ENCODE results near the gene PERM1.

The PERM1 gene

DNA sequence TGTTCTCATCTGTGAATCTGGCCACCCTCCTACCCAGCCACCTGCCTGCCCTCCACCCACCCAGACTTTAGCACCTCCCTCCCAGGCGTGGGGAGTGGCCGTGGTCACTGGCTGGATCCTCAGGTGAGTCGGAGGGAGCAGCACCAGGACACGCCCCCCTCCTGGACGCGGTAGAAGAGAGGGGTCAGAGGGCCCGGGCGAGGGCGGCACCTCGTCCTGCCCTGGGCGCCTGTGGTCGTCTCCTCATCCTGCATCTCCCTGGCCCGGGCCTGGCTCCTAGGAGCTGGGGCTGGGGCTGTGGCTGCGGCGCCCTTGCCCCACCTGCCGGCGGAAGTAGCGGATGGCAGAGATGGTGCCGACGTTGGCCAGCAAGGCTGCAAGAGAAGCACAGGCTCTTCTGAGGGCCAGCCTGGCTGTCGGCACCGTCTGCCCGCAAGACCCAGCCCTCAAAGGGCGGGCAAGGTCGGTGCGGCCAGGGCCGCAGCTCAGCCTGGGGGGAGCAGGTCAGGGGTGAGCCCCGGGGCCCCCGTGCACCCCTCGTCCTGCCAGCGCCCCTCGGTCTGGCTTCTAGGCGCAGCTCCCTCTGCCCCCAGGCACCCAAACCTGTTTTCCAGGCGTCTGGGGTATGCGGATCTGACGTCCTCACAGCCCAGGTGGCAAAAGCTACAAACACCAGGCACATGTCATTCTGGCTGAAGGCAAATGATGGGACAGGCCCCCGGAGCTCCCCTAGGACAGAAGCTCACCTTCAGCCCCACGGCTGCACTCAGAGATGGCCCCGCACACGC, 5.8 kb downstream of the PERM1 start:
- DNase-seq: no peak

DNA sequence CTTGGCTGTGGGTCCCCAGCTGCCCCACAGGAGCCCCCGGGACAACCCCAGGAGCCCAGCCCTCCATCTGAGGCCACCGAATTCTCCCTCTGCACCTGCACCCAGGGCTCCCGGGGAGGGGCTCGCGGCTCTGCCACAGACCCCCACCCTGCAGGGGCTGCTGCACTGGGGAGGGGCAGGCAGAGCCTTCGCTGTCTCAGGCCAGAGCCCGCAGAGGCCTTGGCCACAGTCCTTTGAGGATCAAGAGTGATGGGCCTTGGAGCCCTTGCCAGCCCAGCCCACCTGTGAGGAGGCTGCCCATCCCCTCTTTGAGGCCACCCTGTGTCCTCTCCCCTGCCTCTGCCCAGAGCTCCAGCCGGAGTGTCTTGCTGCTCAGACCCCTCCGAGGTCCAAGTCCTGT, 6.5 kb downstream of the PERM1 start:
- DNase-seq: no peak

DNA sequence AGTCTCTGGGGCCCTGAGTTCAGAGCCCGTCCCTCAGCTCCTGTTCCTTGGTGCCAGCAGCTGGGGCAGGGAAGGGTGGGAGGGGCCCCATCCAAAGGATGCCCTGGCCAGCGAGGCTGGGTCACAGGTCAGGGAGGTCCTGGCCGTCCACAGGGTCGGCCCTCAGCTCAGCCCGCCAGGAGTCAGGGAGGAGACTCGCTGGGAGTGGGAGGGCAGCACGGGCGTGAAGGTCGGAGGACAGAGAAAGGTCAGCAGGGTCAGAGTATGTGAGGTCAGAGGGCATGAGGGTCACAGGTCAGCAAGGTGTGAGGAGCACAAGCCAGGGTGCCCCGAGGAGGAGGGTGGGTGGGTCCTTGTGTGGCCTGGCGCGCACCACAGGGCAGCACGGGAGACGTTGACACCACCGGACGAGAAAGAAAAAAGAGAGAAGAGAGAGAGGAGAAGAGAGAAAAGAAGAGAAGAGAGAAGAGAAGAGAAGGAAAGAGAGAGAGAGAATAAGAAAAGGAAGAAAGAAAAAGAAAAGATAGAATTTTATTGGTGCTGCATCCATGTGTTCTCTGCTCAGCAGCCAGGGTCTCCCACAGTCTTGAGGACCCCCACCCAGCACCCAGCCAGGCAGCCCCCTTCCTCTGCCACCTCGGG, 7.1 kb downstream of the PERM1 start:
- DNase-seq: no peak

DNA sequence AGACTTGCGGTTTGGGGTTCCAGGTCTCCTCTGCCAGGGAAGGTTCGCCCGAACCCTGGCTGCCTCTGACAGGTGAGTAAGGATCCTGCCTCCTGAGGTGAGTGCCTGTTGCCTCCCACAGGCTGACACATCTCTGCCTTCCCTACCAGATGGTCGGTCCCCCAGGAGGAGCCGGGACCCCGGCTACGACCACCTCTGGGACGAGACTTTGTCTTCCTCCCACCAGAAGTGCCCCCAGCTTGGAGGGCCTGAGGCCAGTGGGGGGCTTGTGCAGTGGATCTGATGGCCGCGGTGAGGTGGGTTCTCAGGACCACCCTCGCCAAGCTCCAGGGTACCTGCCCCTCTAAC, 7.6 kb downstream of the PERM1 start:
- DNase-seq: no peak

DNA sequence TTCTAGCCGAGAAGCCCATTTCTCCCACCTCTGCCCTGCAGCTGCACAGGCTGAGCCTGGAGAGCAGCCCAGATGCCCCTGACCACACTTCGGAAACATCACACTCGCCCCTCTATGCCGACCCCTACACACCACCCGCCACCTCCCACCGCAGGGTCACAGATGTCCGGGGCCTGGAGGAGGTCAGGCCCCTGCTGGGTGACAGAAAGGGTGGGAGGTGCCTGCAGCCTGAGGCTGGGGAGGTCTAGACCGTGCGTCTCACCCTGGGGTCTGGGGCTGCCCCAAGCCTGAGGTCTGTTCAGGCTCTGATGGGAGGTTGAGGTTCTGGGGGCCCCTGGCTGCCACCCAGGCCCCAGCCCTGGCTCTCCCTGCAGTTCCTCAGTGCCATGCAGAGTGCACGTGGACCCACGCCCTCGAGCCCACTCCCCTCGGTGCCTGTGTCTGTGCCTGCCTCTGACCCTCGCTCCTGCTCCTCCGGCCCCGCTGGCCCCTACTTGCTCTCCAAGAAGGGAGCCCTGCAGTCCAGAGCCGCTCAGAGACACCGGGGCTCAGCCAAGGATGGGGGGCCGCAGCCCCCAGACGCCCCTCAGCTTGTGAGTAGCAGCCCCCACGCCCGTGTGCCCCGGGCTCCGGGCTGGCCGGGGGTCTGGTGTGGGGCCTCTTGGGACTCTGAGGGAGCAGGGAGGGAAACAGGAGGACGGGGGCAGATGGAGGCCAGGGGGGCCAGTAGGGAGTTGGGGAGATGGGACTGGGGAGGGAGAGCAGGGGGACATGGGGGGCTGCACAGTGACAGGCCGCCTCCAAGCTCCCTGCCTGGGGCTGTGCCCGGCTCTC, 8.2 kb downstream of the PERM1 start:
- no peak for DNase-seq

DNA sequence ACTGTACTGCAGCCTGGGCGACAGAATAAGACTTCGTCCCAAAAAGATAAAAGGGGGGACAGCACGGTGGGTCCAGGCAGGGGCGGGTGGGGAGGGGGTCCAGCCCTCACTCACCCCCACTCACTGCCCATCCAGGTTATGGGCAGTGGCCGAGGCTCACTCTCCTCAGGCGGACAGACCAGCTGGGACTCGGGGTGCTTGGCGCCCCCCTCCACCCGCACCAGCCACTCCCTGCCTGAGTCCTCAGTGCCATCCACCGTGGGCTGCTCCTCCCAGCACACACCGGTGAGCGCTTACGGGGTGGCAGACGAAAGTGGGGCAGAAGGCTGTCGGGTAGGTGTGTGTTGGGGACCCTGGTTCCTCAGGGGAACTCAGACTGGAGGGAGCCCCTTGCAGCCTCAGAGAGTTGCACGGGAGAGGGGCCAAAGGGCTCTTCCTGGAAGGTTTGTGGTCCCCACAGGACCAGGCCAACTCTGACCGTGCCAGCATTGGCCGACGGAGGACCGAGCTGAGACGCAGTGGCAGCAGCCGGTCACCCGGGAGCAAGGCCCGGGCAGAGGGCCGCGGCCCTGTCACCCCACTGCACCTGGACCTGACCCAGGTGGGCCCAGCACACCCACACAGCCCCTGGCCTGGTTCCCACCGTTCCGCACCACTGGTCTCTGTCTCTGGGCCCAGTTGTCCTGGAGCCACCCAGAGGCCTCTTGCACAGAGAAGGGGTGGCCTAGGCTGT, 9.0 kb downstream of the PERM1 start:
- no peak for DNase-seq

DNA sequence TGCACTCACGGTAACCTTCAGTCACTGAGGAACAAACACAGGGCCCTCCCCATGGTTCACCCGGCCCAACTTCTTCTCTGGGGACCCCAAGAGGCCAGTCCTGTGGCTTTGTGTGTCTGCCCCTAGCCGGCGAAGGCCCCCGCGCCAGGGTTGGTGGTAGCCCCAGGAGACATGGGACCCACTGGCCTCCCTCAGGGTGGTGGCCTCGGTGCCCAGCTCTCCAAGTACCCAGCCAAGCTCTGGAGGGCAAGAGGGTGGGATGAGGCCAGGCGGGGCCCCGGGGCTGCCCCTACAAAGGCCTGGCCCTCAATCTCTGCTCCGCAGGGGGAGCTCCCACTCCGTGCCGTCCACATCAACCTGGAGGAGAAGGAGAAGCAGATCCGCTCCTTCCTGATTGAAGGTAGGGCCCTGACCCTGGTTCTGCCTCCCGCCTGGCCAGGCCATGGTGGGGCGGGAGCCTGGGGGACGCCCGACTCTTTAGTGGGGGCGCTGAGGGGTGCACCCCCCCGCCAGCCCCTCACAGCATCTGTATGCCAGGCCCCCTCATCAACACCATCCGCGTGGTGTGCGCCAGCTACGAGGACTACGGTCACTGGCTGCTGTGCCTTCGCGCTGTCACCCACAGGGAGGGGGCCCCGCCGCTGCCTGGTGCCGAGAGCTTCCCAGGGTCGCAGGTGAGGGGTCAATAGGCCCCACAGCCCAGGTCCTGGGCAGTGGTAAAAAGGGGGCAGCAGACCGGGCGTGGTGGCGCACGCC, 10.0 kb downstream of the PERM1 start:
- no peak for DNase-seq

DNA sequence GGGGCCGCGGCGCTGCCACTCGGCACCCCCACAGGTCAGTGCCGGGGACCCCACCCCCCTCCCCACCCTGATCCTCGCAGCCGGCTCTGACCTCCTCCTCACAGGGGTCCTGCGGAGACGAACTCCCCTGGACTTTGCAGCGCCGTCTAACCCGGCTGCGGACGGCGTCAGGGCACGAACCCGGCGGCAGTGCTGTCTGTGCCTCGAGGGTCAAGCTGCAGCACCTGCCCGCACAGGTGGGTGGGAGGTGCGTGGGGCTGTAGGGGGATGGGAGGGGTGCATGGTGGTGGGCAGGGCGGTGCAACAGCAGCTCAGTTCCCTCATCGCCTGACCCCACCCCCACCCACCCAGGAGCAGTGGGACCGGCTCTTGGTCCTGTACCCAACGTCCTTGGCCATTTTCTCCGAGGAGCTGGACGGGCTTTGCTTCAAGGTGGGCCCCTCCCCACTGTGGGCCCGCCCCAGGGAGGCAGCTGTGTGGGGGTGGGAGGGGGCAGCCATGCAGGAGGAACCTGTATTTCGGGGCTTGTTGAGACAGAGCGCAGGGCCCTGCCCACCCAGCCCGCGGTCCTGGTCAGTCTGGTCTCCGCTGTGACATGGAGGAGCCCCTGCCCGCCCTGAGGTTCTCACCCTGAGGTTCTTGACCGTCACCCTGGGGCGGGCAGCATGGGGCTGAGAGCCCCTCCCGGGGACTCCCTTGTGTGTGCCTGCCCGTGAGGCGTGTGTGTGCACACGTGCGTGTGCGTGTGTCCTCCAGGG, 10.7 kb downstream of the PERM1 start:
- no peak for DNase-seq

DNA sequence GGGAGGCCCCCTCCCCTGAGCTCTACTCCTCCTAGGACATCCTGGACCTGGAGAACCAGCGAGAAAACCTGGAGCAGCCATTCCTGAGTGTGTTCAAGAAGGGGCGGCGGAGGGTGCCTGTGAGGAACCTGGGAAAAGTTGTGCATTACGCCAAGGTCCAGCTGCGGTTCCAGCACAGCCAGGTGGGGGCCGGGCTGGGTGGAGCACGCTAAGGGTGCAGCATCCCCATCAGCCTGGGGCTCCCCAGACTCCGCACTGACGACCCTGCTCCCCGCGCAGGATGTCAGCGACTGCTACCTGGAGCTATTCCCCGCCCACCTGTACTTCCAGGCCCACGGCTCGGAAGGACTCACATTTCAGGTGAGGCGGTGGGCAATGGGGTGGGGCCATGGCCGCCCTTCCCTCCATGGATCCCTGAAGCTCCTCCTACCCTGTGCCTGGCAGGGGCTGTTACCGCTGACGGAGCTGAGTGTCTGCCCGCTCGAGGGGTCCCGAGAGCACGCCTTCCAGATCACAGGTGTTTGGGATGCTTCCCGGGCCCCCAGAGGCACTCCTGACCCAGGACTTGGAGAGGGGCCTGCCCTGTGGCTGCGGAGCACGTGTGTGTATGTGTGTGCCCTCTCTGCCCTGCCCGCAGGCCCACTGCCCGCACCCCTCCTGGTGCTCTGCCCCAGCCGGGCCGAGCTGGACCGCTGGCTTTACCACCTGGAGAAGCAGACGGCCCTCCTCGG, 11.5 kb downstream of the PERM1 start:
- no peak for DNase-seq

DNA sequence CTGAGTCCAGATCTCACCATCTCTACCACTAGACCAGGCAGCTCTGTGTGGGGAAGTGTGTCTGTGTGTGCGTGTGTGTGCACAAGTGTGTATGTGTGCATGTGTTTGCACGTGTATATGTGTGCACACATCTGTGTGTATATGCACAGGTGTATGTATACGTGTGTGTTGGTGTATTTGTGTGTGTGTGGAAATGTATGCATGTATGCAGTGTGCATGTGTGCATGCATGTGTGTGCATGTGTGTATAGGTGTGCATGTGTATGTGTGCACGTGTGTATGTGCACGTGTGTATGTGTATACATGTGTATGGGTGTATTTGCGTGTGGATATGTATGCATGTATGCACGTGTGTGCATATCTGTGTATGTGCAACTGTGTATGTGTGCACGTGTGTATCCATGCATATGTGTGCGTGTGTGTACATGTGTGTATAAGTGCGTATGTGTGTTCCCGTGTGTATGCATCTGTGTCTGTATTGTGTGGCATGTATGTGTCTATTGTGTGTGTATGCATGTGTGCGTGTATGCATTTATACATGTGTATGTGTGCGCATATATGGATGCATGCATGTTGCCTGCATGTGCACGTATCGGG, 12.5 kb downstream of the PERM1 start:
- DNase-seq: no peak

DNA sequence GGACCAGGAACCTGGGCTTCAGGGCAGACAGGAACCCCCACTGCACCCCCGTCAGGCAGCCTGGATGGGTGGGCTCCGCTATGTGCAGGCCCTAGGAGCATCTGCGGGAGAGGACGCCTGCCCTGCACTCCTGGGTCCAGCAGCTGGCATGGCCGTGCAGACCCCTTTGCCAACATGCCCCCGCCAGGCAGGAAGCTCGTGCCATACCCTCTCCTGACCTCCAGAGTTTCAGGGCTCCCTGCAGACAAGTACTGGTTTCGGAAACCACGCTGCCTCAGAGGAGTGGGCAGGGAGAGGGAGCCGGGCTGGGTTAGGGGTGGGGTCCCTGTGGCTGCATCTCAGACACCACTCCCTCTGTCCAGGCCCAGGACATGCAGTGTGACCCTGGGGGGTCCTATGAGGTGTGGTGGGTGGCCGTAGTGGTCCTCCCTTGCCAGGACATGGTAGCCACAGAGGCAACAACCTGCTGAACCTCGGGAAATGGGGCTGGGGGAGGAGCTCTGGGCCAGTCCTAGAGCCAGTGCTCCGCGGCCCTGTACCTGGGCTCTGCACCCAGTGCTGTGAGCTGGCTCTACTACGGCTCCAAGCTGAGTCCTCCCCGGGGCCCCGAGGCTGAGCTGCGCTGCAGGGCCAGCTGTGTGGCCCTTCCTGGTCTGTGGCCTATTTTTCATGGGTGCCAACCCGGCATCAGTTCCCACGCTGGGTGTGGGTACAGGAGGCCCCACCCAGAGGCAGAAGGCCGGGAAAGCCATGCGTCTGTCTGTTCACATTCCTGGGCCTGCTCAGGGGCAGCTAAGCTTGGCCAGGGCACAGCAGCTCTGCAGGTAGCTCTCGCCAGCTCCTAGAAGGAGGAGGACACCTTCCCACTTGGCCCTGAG, 14.2 kb downstream of the PERM1 start:
- DNase-seq: no peak

DNA sequence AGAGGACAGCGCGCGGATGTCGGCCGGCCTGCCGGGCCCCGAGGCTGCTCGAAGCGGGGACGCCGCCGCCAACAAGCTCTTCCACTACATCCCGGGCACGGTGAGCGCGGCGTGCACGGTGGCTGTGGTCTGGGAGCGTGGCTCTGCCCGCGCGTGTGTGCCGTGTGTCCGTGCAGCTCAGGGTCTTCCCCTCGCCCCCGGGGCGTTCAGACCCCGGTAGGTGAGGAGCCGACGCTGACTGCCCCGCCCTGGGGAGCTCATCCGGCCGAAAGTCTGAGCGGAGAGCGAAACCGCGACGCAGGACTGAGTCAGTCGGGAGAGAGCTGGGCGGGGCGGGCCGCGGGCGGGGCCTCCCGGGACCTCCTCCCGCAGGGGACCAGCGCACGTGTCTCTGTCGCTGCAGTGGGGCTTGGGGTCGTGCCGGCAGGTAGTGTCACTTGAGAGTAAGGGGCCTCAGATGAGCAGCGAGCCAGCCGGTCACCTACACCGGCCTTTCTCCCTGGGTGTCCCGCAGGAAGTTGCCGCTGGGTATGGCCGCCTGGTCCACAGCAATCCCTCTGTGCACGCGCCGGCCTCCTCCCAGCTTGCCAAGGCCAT, 15.1 kb downstream of the PERM1 start:
- no peak for DNase-seq

DNA sequence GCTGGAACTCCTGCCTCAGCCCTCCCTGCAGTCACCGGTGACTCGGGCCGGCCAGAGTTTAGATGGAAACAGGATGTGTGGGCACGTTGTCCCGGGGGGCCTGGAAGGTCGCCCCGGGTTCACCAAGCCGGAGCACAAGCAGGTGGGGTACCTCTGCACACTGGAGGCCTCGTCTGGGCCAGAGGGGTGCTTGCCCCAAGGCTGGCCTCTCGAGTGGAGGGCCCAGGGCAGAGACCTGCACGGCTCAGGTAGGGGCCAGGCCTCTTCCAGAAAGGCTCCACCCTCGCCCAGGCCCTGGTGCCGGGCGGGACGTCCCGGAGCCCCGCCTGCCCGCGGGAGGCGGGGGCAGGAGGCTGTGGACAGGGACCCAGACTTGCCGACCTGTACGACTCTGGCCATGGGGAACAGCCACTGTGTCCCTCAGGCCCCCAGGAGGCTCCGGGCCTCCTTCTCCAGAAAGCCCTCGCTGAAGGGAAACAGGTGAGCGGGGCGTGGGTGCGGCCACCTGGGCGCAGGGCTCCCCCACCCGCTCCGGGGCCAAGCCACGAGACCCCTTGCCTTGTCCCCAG, 15.7 kb downstream of the PERM1 start, which contains the start of gene PLEKHN1:
TSS of gene PLEKHN1 (plus strand) at position 348 of the 569 bp plus-strand sequence. CDS start at position 398, 50 bp downstream.
- no peak for DNase-seq

DNA sequence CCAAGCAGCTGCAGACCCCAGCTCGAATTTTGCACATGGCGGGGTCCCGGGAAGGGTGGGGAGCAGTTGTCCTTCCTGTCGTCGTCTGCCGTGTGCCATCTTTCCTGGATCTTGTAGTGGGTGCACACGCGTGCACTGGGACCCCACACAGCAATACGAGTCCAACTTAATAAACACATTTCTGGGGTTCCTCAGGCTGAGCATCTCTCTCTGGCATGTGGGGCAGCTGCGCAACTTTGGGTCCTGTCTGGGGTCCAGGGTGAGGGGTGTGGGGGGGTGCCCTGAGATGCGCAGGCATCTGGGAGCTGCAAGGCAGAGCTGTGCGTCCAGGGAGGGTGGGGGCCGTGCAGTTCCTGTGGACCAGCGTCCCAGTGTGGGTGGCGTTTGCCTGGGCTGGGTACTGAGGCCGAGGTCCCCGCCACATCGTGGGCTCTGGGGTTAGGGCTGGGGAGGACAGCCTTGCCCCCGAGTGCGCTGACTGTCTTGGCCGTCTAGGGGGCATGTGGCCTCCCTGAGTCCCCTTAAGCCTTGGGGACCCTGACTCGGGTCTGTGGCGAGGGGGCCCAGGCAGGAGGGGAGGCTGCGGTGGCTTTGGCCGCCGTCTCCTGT, 16.3 kb downstream of the PERM1 start:
- no peak for DNase-seq

DNA sequence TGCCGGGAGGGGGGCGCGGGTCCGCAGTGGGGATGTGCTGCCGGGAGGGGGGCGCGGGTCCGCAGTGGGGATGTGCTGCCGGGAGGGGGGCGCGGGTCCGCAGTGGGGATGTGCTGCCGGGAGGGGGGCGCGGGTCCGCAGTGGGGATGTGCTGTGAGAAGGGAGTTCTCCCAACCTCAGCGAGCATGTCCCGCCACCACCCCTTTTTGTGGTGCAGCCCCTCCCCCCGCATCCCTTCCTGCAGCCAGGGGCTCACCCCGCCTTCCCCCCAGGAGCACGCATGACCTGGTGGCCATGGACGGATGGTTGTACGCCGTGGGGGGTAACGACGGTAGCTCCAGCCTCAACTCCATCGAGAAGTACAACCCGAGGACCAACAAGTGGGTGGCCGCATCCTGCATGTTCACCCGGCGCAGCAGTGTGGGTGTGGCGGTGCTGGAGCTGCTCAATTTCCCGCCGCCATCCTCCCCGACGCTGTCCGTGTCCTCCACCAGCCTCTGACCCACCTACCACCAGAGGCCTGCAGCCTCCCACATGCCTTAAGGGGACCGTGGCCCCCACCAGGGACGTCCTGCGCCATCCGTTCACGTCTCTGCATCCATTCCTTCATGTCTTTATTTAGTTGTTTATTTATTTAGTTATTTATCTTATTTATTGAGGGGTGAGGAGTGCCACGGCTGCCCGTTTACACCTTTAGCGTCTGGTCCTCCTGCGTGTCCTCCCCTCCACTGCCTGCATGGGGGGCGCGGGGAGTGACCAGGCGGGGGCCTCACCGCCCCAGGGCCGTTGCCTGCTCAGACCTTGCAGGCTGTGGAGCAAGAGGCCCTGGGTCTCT, 17.0 kb downstream of the PERM1 start:
- DNase-seq: no peak

DNA sequence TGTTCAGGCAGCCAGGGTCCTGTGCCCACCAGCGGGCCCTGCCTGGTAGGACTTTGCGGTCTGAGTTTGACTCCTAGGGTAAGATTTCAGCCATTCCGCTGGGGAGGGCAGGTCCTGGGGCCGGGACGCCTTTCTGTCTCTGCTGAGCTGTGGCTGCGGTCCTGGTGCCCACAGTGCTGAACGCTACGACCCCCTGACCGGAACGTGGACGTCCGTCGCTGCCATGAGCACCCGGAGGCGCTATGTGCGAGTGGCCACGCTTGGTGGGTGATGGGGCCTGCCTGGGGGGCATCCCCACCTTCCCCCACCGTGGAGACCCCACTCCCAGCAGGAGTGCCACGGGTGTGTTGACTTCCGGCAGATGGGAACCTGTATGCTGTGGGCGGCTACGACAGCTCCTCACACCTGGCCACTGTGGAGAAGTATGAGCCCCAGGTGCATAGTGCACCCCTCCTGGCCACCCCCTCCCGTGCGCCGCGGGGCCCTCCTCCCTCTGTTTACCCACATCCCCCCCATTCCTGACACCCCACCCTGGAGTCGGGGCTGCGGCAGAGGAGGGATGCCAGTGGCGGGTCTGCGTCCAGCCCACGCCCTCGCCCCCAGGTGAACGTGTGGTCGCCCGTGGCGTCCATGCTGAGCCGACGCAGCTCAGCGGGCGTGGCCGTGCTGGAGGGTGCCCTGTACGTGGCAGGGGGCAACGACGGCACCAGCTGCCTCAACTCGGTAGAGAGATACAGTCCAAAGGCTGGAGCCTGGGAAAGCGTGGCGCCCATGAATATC, 18.0 kb downstream of the PERM1 start:
- DNase-seq: no peak
